Measurements from ENCODE around the gene FMNL3. TPM values are rescaled to one million over a fixed set of nuclear protein-coding genes. Genes with fewer than 3 reads are reported as not detected.
A peak's percentile ranks its signal among the peaks of the same experiment; 100 is the strongest.

Gene FMNL3
- polyA plus RNA-seq, 1 of the 3 experiments (the other 2 are of a cell fraction), result 10.2 TPM

GRCh38 chr12:49627752-49628360 is 79.3 kb downstream of the FMNL3 start:
- H3K27me3 ChIP-seq (ENCODE audit: insufficient read depth), result no peaks in the 10 kb centered on the region
- peaks cover 3% of the 10 kb centered on the region; the same call in 1 of the 2 replicates for H3K79me2 ChIP-seq (ENCODE audit: insufficient read depth)
- H3K4me3 ChIP-seq (ENCODE audit: low read depth in 2 of 2, low read length in 1 of 2), result peak overlapping the region in 1 of 2 experiments; percentile 31; a peak in 1 of 4 replicates
- peak overlapping the region in 1 of 2 experiments; percentile 79; a peak in 2 of 4 replicates for H3K27ac ChIP-seq (ENCODE audit: low read depth in 2 of 2, low read length in 1 of 2)
- POLR2A ChIA-PET, result interaction anchor here (0.6 to 1.0 kb wide), 2 partner anchors 26 to 46 kb away, joined by 3 read pairs; no protein-coding TSS in a partner anchor
- 62% methylated on average over 3 of the region's 3 CpGs for WGBS (ENCODE audit: low lambda C conversion rate)
- peaks cover 58% of the 10 kb centered on the region for H3F3A ChIP-seq (replicated peaks; ENCODE audit: insufficient read depth)
- DNase-seq, result no peak
- TF ChIP-seq FOSL2 (IDR thresholded peaks at IDR 0.05; ENCODE audit: borderline replicate concordance, low read depth), result peak; percentile 55
- peak; percentile 66; the same call in 1 of the 2 replicates for TF ChIP-seq PBX3 (IDR thresholded peaks at IDR 0.05)
- TF ChIP-seq TEAD4 (IDR thresholded peaks at IDR 0.05; ENCODE audit: borderline replicate concordance, insufficient read depth), result no peak
- TF ChIP-seq JUND (IDR thresholded peaks at IDR 0.05), result peak; percentile 64
- no peak for TF ChIP-seq SMC3 (IDR thresholded peaks at IDR 0.05; ENCODE audit: low read depth, low read length)
- 0 out of 4 replicates have a peak, but pooled peaks of 1 of the 2 experiments have one; percentile 33 for TF ChIP-seq EP300 (IDR thresholded peaks at IDR 0.05; ENCODE audit: borderline replicate concordance in 1 of 2, low read depth in 1 of 2, low read length in 1 of 2)
- H3K4me2 ChIP-seq, result peak overlapping the region; percentile 53; the same call in 1 of the 2 replicates
- no peaks in the 10 kb centered on the region for H3K9me3 ChIP-seq
- no peak overlapping the region for H2AFZ ChIP-seq (ENCODE audit: low read depth)
- CTCF ChIA-PET, result interaction anchor here (1.1 to 13.7 kb wide), 4 partner anchors 9 to 79 kb away, joined by 3 to 102 read pairs (median 8); partner anchors contain the start of gene FMNL3
- H3K4me1 ChIP-seq (ENCODE audit: control insufficient read depth in 1 of 2, insufficient read depth in 2 of 2, low read depth in 1 of 2, low read length in 1 of 2), result peaks cover 2 to 27% of the 10 kb centered on the region in 2 experiments; a peak in 3 of 4 replicates
- H4K20me1 ChIP-seq (ENCODE audit: insufficient read depth), result no peaks in the 10 kb centered on the region
- peaks cover 0 to 9% of the 10 kb centered on the region in 2 experiments for H3K36me3 ChIP-seq (replicated peaks in 1 of 2; ENCODE audit: control insufficient read depth in 1 of 2, insufficient read depth in 2 of 2, low read length in 1 of 2)
- H3K9me2 ChIP-seq, result no peaks in the 10 kb centered on the region
- H3K9ac ChIP-seq, result no peak overlapping the region

GRCh38 chr12:49626836-49627235 is 80.4 kb downstream of the FMNL3 start:
- Histone ChIP-seq H3K4me2 (no peak overlapping the region), H4K20me1 (ENCODE audit: insufficient read depth) (no peaks in the 10 kb centered on the region), H2AFZ (ENCODE audit: low read depth) (no peak overlapping the region), H3K4me1 (ENCODE audit: control insufficient read depth in 1 of 2, insufficient read depth in 2 of 2, low read depth in 1 of 2, low read length in 1 of 2) (peaks cover 10 to 35% of the 10 kb centered on the region in 2 experiments; a peak in 3 of 4 replicates), H3K36me3 (replicated peaks in 1 of 2; ENCODE audit: control insufficient read depth in 1 of 2, insufficient read depth in 2 of 2, low read length in 1 of 2) (peaks cover 0 to 4% of the 10 kb centered on the region in 2 experiments), H3K9me2 (no peaks in the 10 kb centered on the region), H3F3A (replicated peaks; ENCODE audit: insufficient read depth) (peaks cover 68% of the 10 kb centered on the region), H3K79me2 (ENCODE audit: insufficient read depth) (peaks cover 3% of the 10 kb centered on the region; the same call in 1 of the 2 replicates), H3K27ac (ENCODE audit: low read depth in 2 of 2, low read length in 1 of 2) (peak overlapping the region in 1 of 2 experiments; percentile 79; a peak in 2 of 4 replicates), H3K9ac (no peak overlapping the region), H3K4me3 (ENCODE audit: low read depth in 2 of 2, low read length in 1 of 2) (no peak overlapping the region), H3K27me3 (ENCODE audit: insufficient read depth) (no peaks in the 10 kb centered on the region), H3K9me3 (no peaks in the 10 kb centered on the region)
- TF ChIP-seq EZH2phosphoT487 (IDR thresholded peaks at IDR 0.05; ENCODE audit: borderline replicate concordance, low read depth), result no peak
- TF ChIP-seq TEAD4 (IDR thresholded peaks at IDR 0.05; ENCODE audit: borderline replicate concordance, insufficient read depth), result no peak
- no peak for TF ChIP-seq REST (IDR thresholded peaks at IDR 0.05; ENCODE audit: low read depth, low read length)
- no peak for TF ChIP-seq RFX5 (IDR thresholded peaks at IDR 0.05; ENCODE audit: low read length)
- no peak for TF ChIP-seq YY1 (IDR thresholded peaks at IDR 0.05; ENCODE audit: low read depth)
- no peak for TF ChIP-seq JUND (IDR thresholded peaks at IDR 0.05)
- TF ChIP-seq TAF1 (IDR thresholded peaks at IDR 0.05; ENCODE audit: borderline replicate concordance, low read depth, low read length), result no peak
- TF ChIP-seq, protein P1, sequence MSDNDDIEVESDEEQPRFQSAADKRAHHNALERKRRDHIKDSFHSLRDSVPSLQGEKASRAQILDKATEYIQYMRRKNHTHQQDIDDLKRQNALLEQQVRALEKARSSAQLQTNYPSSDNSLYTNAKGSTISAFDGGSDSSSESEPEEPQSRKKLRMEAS (IDR thresholded peaks at IDR 0.05; ENCODE audit: low read depth), result no peak
- no peak for TF ChIP-seq SIN3A (IDR thresholded peaks at IDR 0.05; ENCODE audit: borderline replicate concordance, low read depth, low read length)
- no peak for TF ChIP-seq NFIC (IDR thresholded peaks at IDR 0.05; ENCODE audit: borderline replicate concordance)
- WGBS (ENCODE audit: low lambda C conversion rate), result 96% methylated on average over 1 of the region's 1 CpG
- POLR2A ChIA-PET, result no interaction called here
- DNase-seq, result no peak
- CTCF ChIA-PET, result interaction anchor here (1.1 to 13.7 kb wide), 2 partner anchors 10 to 18 kb away, joined by 7 to 102 read pairs; no protein-coding TSS in a partner anchor
